Left ventricle myocardium inferior (tissue), 1 donor: ENCODE results near the gene PDZD4. TPM values are rescaled to one million over a fixed set of nuclear protein-coding genes. Genes with fewer than 3 reads are reported as not detected.
A peak's percentile ranks its signal among the peaks of the same experiment; 100 is the strongest.

ENCODE experiments used
- DNase-seq: peaks from one replicate; pipeline ENCODE4 v3.0.0-alpha.2; 2020
- H3K27ac ChIP-seq: fragments of 200-600 bp; replicated peaks from 2 replicates; pipeline ENCODE4 v1.8.0; 2021
- H3K27me3 ChIP-seq: fragments of 200-600 bp; 2 replicates; pipeline ENCODE4 v1.8.0; 2021; ENCODE audit warnings: low read depth
- H3K36me3 ChIP-seq: fragments of 200-600 bp; 2 replicates; pipeline ENCODE4 v1.8.0; 2021
- H3K4me1 ChIP-seq: fragments of 200-600 bp; 2 replicates; pipeline ENCODE4 v1.8.0; 2021
- H3K4me3 ChIP-seq: fragments of 200-600 bp; 2 replicates; pipeline ENCODE4 v1.8.0; 2021; ENCODE audit warnings: mild to moderate bottlenecking, moderate library complexity
- H3K9me3 ChIP-seq: fragments of 200-600 bp; replicated peaks from 2 replicates; pipeline ENCODE4 v1.8.0; 2021
- CTCF ChIP-seq: fragments of 200-600 bp; IDR thresholded peaks from 2 replicates; pipeline ENCODE4 v1.8.0; 2021; ENCODE audit warnings: antibody characterized with exemption, mild to moderate bottlenecking, borderline replicate concordance
- intact Hi-C: fragments of 100-400 bp; cut with micrococcal nuclease; formaldehyde crosslinking; loops from one replicate; pipeline ENCODE4 v1.11.0; 2022
- total RNA-seq: library from RNA; stranded (reverse); fragmentation: NEBNext Ultra II Directional; extraction: Animal tissue kit (Norgen Biotek cat#: 25700); gene quantifications from one replicate; pipeline ENCODE4 v1.2.1, GENCODE V29; 2021
- donor health status: DM: no; HTN: yes; CAD: no; lungs with severe emphysema.

The PDZD4 gene
- total RNA-seq, 1 donor from 2014 or later: 4.5 TPM

GRCh38 chrX:153800177-153800722 lies 30.1 kb downstream of the PDZD4 start:
- no peak for TF ChIP-seq CTCF
- no peaks in the 10 kb centered on the region for H3K9me3 ChIP-seq
- H3K36me3 ChIP-seq: peaks cover 17% of the 10 kb centered on the region
- intact Hi-C loops: no loop called here
- H3K4me3 ChIP-seq: no peak overlapping the region
- peaks cover 15% of the 10 kb centered on the region for H3K4me1 ChIP-seq
- no peak for DNase-seq
- peak overlapping the region; percentile 45 for H3K27ac ChIP-seq
- H3K27me3 ChIP-seq: no peaks in the 10 kb centered on the region

DNA sequence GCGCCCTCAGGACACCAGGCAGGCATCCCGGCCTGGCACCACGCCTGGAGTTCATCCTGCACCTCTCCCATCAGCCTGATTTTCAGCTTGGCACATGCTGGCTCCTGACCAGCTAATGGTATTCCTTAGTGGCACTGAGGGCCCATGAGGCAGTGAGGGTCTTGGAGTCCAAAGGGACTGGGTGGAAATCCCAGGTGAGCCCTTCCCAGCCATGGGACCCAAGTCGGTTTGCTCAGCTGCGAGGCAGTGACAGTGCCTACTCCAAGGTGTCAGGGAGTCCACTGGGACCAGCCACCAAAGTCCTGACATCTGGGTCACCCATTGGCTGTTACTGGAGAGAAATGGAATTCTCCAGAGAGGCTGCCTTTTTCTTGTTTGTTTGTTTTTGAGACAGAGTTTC lies 31.0 kb downstream of the PDZD4 start:
- TF ChIP-seq CTCF: no peak
- H3K27ac ChIP-seq: no peak overlapping the region
- H3K9me3 ChIP-seq: no peaks in the 10 kb centered on the region
- H3K36me3 ChIP-seq: peaks cover 17% of the 10 kb centered on the region
- H3K4me1 ChIP-seq: peaks cover 17% of the 10 kb centered on the region
- no peak overlapping the region for H3K4me3 ChIP-seq
- no peak for DNase-seq
- H3K27me3 ChIP-seq: no peaks in the 10 kb centered on the region
- intact Hi-C loops: no loop called here

GRCh38 chrX:153797415-153798015 lies 32.8 kb downstream of the PDZD4 start:
- H3K4me3 ChIP-seq: no peak overlapping the region
- H3K9me3 ChIP-seq: no peaks in the 10 kb centered on the region
- no peaks in the 10 kb centered on the region for H3K27me3 ChIP-seq
- DNase-seq: no peak
- H3K4me1 ChIP-seq: peaks cover 32% of the 10 kb centered on the region
- H3K36me3 ChIP-seq: peaks cover 17% of the 10 kb centered on the region
- intact Hi-C loops: no loop called here
- no peak overlapping the region for H3K27ac ChIP-seq
- no peak for TF ChIP-seq CTCF

- TF ChIP-seq CTCF: no peak
- intact Hi-C loops: no loop called here
Observed at GRCh38 chrX:153794897-153795816, 35.2 kb downstream of the PDZD4 start.

GRCh38 chrX:153794018-153794896 lies 36.1 kb downstream of the PDZD4 start, which contains the start of the genes IDH3G and SSR4:
Gene IDH3G (minus strand): TSS chrX:153794375. CDS start chrX:153794326, 49 bp downstream.
Gene SSR4 (plus strand): TSS chrX:153794668. CDS start chrX:153794688, 20 bp downstream.
- intact Hi-C loops: no loop called here
- peaks cover 53% of the 10 kb centered on the region for H3K4me1 ChIP-seq

More at GRCh38 chrX:153794897-153795816, 35.2 kb downstream of the PDZD4 start:
- Histone ChIP-seq H3K36me3 (peaks cover 17% of the 10 kb centered on the region), H3K27me3 (no peaks in the 10 kb centered on the region), H3K4me1 (peaks cover 53% of the 10 kb centered on the region), H3K4me3 (peak overlapping the region; percentile 82), H3K27ac (peak overlapping the region; percentile 98), H3K9me3 (no peaks in the 10 kb centered on the region)
- DNase-seq: no peak

More at GRCh38 chrX:153794018-153794896, 36.1 kb downstream of the PDZD4 start, which contains the start of the genes IDH3G and SSR4:
- H3K9me3 ChIP-seq: no peaks in the 10 kb centered on the region
- DNase-seq: peak; percentile 90
- H3K27ac ChIP-seq: peak within 1 kb of the TSS; percentile 98
- peak; percentile 35 for TF ChIP-seq CTCF
- no peaks in the 10 kb centered on the region for H3K27me3 ChIP-seq
- peak within 1 kb of the TSS; percentile 82 for H3K4me3 ChIP-seq
- peaks cover 21% of the 10 kb centered on the region for H3K36me3 ChIP-seq
